ENCODE measurements around the gene CYP11A1.

CYP11A1 gene

GRCh38 chr15:74387141-74387541 lies 19.7 kb upstream of the CYP11A1 start:
- no peak for DNase-seq

GRCh38 chr15:74386496-74387140 lies 19.2 kb upstream of the CYP11A1 start:
- peak; percentile 40 for DNase-seq

- DNase-seq: no peak
Measured at GRCh38 chr15:74385733-74386132, 18.3 kb upstream of the CYP11A1 start.

GRCh38 chr15:74384881-74385643 lies 17.6 kb upstream of the CYP11A1 start:
- DNase-seq: no peak

GRCh38 chr15:74384566-74384880 lies 17.1 kb upstream of the CYP11A1 start:
- no peak for DNase-seq

- DNase-seq: no peak
Measured at GRCh38 chr15:74383695-74384565, 16.5 kb upstream of the CYP11A1 start.

GRCh38 chr15:74383286-74383685 lies 15.8 kb upstream of the CYP11A1 start:
- no peak for DNase-seq

- DNase-seq: peak; percentile 91
Measured at GRCh38 chr15:74382004-74382816, 14.8 kb upstream of the CYP11A1 start.

GRCh38 chr15:74381481-74381880 lies 14.0 kb upstream of the CYP11A1 start:
- no peak for DNase-seq

GRCh38 chr15:74381190-74381453 lies 13.7 kb upstream of the CYP11A1 start:
- DNase-seq: no peak

- no peak for DNase-seq
Measured at GRCh38 chr15:74380361-74381189, 13.1 kb upstream of the CYP11A1 start.

GRCh38 chr15:74378848-74379247 lies 11.4 kb upstream of the CYP11A1 start:
- no peak for DNase-seq

- no peak for DNase-seq
Measured at GRCh38 chr15:74377831-74378766, 10.7 kb upstream of the CYP11A1 start.

GRCh38 chr15:74376825-74377581 lies 9.6 kb upstream of the CYP11A1 start:
- DNase-seq: no peak

GRCh38 chr15:74376226-74376625 lies 8.8 kb upstream of the CYP11A1 start:
- no peak for DNase-seq

- DNase-seq: peak; percentile 93
Measured at GRCh38 chr15:74375303-74375693, 7.9 kb upstream of the CYP11A1 start.

- peak; percentile 29 for DNase-seq
Measured at GRCh38 chr15:74374648-74375302, 7.3 kb upstream of the CYP11A1 start.

- peak; percentile 98 for DNase-seq
Measured at GRCh38 chr15:74373731-74374647, 6.5 kb upstream of the CYP11A1 start.
